UCSD-AML1 (cell line): Measurements from ENCODE around the gene CCNT1.
A peak's percentile ranks its signal among the peaks of the same experiment; 100 is the strongest.
"Not testable (repeated sequence)": the region's sequence is repeated elsewhere in the genome, so short reads cannot be mapped to it uniquely, and the experiment has no call there.

ENCODE experiments used
- DNase-seq: peaks from one replicate; lab custom pipeline; 2025; ENCODE audit not compliant: unreplicated experiment; lab: John Stamatoyannopoulos, UW

The CCNT1 gene

GRCh38 chr12:48691826-48692487 is 24.6 kb downstream of the CCNT1 start:
- DNase-seq = no peak

DNA sequence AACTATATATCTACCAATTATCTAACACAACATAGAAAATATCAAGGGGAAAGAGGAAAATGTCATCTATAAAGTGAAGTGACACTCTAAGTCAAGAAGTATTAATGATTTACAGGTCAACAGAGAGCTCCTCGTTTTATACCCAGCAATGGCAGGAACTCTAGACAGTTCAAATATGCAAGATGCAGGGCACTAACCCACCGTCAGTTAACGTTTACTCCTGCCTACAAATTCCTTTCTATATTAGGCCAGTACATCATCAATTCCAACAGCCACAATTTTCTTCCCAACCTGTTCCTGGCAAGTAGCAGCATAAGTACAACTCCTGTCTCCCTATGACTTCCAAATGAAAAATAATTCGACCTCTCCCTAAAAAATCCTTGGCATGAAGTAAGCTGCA is 25.5 kb downstream of the CCNT1 start:
- DNase-seq = no peak

DNA sequence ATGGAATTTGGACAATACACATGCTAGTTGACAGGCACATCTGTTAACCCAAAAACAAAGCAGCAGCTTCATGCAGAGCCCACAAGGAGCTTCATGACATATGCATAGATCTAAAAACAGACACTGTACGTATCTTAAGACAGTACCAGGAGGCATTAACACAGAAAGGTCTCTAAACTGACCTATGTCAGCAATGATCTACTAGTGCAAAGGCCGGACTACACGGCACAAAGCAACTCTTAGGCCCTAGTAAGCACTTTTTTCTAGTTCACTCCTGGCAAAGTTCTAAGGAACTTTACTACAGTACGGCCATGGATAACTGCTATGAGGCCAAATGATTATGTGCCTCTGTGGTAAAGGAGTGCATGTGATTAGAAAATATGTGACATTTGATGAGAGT is 26.1 kb downstream of the CCNT1 start:
- DNase-seq = no peak

- no peak for DNase-seq
Observed at GRCh38 chr12:48688836-48689235, 27.7 kb downstream of the CCNT1 start.

- no peak for DNase-seq
Observed at GRCh38 chr12:48687592-48687991, 28.9 kb downstream of the CCNT1 start.

DNA sequence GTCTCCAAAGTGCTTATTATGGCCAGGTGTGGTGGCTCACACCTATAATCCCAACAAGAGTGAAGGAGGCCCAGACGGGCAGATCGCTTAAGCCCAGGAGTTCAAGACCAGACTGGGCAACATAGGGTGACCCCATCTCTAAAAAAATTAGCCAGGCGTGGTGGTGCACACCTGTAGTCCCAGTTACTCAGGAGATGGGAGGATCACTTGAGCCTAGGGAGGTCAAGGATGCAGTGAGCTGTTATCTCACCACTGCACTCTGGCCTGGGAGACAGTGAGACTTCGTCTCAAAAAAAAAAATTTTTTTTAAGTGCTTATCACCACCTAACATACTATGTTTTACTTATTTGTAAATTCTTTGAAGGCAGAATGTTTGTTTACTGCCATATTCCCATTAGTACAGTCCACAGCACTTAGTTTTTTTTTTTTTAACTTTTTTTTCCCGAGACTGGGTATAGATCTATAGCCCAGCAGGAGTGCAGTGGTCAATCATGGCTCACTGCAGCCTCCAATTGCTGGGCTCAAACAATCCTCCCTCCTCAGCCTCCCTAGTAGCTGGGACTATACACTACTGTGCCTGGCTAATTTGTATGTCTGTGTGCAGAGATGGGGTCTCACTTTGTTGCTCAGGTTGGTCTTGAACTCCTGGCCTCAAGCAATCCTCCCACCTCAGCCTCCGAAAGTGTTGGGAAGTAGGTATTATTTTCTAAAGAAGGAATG is 29.7 kb downstream of the CCNT1 start:
- DNase-seq = no peak

DNA sequence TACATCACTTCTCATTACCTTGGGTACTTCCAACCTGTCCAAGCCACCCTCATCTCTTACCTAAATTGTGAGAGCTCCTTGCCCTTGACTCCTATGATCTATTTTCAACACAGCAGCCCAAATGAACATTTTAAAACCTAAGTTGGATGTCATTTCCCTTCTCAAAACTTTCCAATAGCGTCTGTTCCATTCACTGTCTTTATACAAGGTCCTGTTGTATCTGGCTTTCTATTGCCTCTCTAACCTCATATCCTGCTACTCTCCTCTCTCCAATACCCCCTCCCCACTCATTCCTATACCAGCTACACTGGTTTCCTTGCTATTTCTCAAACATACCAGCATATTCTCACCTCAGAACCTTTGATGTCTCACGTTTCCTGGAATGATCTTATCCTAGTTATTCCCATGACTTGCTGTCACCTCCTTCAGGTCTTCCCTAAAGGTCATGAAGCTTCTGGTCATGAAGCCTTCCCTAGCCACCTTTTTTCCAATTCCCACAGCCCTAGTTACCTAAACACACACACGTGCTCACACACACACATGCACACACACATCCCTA is 30.4 kb downstream of the CCNT1 start:
- DNase-seq = no peak

DNA sequence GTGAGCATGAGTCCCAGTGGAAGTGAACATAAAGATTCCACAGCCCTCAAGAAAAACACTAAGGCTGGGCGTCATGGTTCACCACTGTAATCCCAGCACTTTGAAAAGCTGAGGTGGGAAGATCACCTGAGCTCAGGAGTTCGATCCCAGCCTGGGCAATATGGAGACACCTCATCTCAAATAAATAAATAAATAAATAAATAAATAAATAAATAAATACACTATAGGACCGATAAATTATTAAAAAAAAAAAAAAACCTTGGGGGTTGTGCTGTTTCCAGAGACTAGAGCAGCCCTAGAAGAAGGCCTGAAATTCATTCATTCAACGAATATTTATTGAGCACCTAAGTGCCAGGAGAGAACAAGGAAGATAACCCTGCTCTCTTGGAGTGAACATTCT is 33.0 kb downstream of the CCNT1 start:
- DNase-seq = no peak

- DNase-seq = no peak
Observed at GRCh38 chr12:48682927-48683326, 33.6 kb downstream of the CCNT1 start.

GRCh38 chr12:48682533-48682905 is 34.0 kb downstream of the CCNT1 start:
- not testable (repeated sequence) for DNase-seq

DNA sequence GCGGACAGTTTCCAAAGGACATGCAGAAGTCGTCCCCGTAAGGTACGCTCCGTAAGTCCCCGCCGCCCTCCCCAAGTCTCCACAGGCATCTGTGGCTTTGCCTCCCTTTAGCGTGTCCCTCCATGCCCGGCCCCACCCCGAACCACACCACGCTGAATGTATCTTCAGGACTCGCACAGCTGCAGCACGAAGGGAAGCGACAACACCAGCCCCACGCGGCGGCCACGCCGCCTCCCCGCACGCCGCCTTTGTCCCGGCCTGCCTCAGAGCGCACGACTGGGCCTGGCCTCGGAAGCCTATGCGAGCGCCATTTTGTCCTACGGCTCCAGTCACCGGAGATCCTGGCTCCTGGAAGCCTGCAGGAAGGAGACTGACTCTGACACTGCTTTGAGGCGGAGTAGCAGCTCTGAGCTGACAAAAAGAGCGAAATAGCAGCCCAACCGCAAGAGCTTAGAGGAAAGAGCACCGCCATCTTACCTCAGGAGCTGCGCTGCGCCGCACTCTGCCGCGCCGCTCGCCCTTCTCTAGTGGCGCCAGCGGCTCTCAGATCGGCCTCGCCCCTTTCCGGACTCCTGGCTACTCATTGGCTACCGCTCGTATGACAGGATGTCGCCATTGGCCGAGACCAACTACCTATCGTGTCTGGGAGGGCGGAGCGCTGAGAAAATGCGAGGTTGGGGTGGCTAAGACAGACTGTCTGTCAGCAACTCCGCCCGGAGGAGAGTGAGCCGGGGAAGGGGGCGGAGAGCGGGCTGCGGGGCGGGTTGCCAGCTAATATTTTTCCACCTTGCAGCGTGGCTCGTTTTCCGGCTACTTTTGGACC is 34.6 kb downstream of the CCNT1 start, which contains the start of gene KANSL2:
TSS of gene KANSL2 (minus strand) at position 529 of the 823 bp plus-strand sequence. CDS start 606 bp downstream, outside the sequence.
- peak; percentile 96 for DNase-seq

- DNase-seq = no peak
Observed at GRCh38 chr12:48681399-48681709, 35.2 kb downstream of the CCNT1 start.

GRCh38 chr12:48680861-48681260 is 35.6 kb downstream of the CCNT1 start:
- no peak for DNase-seq

DNA sequence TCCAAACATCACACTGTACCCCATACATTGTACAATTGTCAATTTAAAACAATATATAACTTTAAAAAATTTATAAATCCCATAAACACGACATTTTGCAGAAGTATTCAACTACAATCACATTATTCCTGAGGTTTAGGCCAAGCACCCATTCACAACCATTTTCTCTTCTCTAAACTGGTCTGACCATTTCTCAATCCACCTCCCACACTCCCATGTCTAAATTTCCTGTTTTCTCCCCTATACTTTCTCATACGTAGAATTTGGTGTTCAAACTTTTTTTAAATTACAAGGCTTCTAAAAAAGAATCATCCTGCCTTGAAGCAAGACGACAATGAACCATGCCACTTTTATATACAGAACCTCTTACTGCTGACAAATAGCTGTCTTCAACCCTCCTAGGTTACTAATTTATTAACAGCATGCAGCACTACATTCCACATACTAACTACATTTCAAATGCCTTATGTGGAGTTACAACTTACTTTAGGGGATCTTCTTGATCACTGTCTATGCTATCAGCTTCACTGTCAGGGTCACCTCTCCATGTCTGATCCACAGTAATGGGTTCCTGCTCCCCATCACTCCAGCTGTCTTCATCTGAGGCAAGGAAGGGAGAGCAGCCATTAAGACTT is 37.8 kb downstream of the CCNT1 start:
- DNase-seq = no peak

- no peak for DNase-seq
Observed at GRCh38 chr12:48671231-48671856, 45.2 kb downstream of the CCNT1 start.

- no peak for DNase-seq
Observed at GRCh38 chr12:48668996-48669395, 47.5 kb downstream of the CCNT1 start.

DNA sequence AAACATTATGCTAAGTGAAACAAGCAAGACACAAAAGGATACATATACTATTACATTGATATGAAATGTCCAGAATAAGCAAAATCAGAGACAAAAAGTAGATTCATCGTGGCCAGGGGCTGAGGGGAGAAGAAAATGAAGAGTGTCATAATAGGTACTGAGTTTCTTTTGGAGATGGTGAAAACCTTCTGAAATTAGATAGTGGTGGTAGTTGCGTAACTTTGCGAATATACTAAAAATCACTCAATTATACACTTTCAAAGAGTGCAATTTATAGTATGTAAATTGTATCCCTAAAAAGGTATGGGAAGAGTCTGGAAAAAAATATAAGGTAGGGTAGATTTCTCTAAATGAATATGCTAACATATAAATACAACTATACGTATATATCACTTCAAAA is 56.6 kb downstream of the CCNT1 start:
- no peak for DNase-seq

- DNase-seq = no peak
Observed at GRCh38 chr12:48651681-48652080, 64.8 kb downstream of the CCNT1 start.

GRCh38 chr12:48645354-48645753 is 71.2 kb downstream of the CCNT1 start:
- DNase-seq = not testable (repeated sequence)

DNA sequence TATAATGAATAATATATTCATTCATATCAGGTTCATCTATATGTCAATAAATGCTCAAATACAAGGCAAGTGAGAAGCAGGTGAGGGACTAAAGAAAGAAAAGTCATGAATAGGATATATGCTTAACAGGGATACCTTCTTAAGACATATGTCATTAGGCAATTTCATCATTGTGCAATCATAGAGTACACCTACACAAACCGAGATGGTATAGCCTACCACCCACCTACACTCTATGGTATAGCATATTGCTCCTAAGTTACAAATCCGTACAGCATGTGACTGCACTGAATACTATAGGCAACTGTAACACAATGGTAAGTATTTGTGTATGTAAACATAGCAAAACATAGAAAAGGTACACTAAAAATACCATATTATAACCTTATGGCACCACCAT is 73.5 kb downstream of the CCNT1 start:
- DNase-seq = no peak
